B cell (primary cell): ENCODE measurements around the gene TLX2. TPM values are rescaled to one million over a fixed set of nuclear protein-coding genes. Genes with fewer than 3 reads are reported as not detected.

Source experiments
- ATAC-seq: fragments of 200-7000 bp; cut with Tn5 transposase; one replicate; pipeline ENCODE4 v1.10.0; 2021; ENCODE audit warnings: low read depth, mild to moderate bottlenecking, moderate number of reproducible peaks, moderate library complexity
- CTCF ChIA-PET: fragments of 350-600 bp; sonication (Branson Sonifier 250); formaldehyde crosslinking; loops from one replicate; lab custom pipeline; 2021; ENCODE audit warnings: antibody characterized with exemption, inconsistent platforms; lab: Charles Lee
- POLR2A ChIA-PET: fragments of 350-600 bp; sonication (Branson Sonifier 250); formaldehyde crosslinking; loops from one replicate; lab custom pipeline; 2021; ENCODE audit warnings: antibody characterized with exemption; lab: Charles Lee
- DNase-seq: peaks from one replicate; pipeline ENCODE4 v3.0.0; 2013
- H2AFZ ChIP-seq: 2 replicates; pipeline ENCODE4 v1.6.1; 2012; ENCODE audit warnings: mild to moderate bottlenecking, low read depth, low read length; ENCODE audit not compliant: insufficient read depth, poor library complexity, severe bottlenecking
- H3K27ac ChIP-seq, 2 donors: 1 replicate in 1 of 2; 2 replicates in 1 of 2; pipeline ENCODE4 v1.5.1; 2012 to 2013; ENCODE audit warnings: low read length in 2 of 2, mild to moderate bottlenecking in 2 of 2, moderate library complexity in 1 of 2
- H3K27me3 ChIP-seq, 4 experiments: fragments of 200-600 bp in 1 of 4; sonication (generic) in 1 of 4; replicated peaks in 1 of 4; 1 replicate in 2 of 4; 2 replicates in 2 of 4; pipeline versions ENCODE4 v1.6.1 to v1.7.0; 2013 to 2016; ENCODE audit warnings: low read length in 3 of 4, mild to moderate bottlenecking in 2 of 4, mixed read lengths in 1 of 4, moderate library complexity in 1 of 4; ENCODE audit not compliant: insufficient read depth in 4 of 4, control insufficient read depth in 3 of 4; ENCODE audit errors: control extremely low read depth in 1 of 4
- H3K36me3 ChIP-seq, 2 experiments: replicated peaks in 1 of 2; 1 replicate in 1 of 2; 2 replicates in 1 of 2; pipeline versions ENCODE4 v1.6.1 to v1.7.1; 2013; ENCODE audit warnings: low read length in 1 of 2; ENCODE audit not compliant: insufficient read depth in 2 of 2, control insufficient read depth in 1 of 2; ENCODE audit errors: control extremely low read depth in 1 of 2, extremely low read depth in 1 of 2
- H3K4me1 ChIP-seq, 2 donors: fragments of 200-600 bp in 1 of 2; sonication (generic) in 1 of 2; 1 replicate in 1 of 2; 2 replicates in 1 of 2; pipeline versions ENCODE4 v1.5.1 to v1.6.1; 2013 to 2017; ENCODE audit warnings: low read length in 2 of 2; ENCODE audit not compliant: control insufficient read depth in 2 of 2, insufficient read depth in 2 of 2
- H3K4me2 ChIP-seq: replicated peaks from 2 replicates; pipeline ENCODE3; 2012; ENCODE audit warnings: mild to moderate bottlenecking, low read depth, low read length; ENCODE audit not compliant: poor library complexity, severe bottlenecking
- H3K4me3 ChIP-seq, 5 experiments: fragments of 200-600 bp in 1 of 5; sonication (generic) in 1 of 5; 1 replicate in 3 of 5; 2 replicates in 2 of 5; pipeline versions ENCODE4 v1.5.1 to v1.7.0; 2011 to 2016; ENCODE audit warnings: low read length in 4 of 5, mild to moderate bottlenecking in 4 of 5, low read depth in 2 of 5, control low read depth in 1 of 5, moderate library complexity in 1 of 5; ENCODE audit not compliant: insufficient read depth in 1 of 5; ENCODE audit errors: control extremely low read depth in 1 of 5, extremely low read depth in 1 of 5
- H3K79me2 ChIP-seq: fragments of 200-600 bp; sonication (generic); one replicate; pipeline ENCODE4 v1.6.0; 2016; ENCODE audit warnings: low read length; ENCODE audit not compliant: control insufficient read depth, insufficient read depth
- H3K9ac ChIP-seq: fragments of 200-600 bp; sonication (generic); 2 replicates; pipeline ENCODE4 v1.6.1; 2017; ENCODE audit warnings: mild to moderate bottlenecking, low read length, moderate library complexity
- H3K9me3 ChIP-seq, 3 donors: one replicate each; pipeline versions ENCODE4 v1.6.1 to v1.7.1; 2013; ENCODE audit warnings: low read length in 2 of 3; ENCODE audit not compliant: control insufficient read depth in 2 of 3, insufficient read depth in 1 of 3; ENCODE audit errors: control extremely low read depth in 1 of 3
- H4K20me1 ChIP-seq: 2 replicates; pipeline ENCODE4 v1.6.0; 2012; ENCODE audit warnings: mild to moderate bottlenecking, low read length; ENCODE audit not compliant: insufficient read depth, control insufficient read depth, poor library complexity, severe bottlenecking
- H3K27ac Mint-ChIP-seq: one replicate; pipeline ENCODE4 v1.8.0; 2021; ENCODE audit warnings: mixed read lengths
- H3K27me3 Mint-ChIP-seq: one replicate; pipeline ENCODE4 v1.8.0; 2021; ENCODE audit warnings: mixed read lengths
- H3K4me1 Mint-ChIP-seq: one replicate; pipeline ENCODE4 v1.8.0; 2021; ENCODE audit warnings: mixed read lengths
- H3K4me3 Mint-ChIP-seq: one replicate; pipeline ENCODE4 v1.8.0; 2021; ENCODE audit warnings: mixed read lengths
- H3K9me3 Mint-ChIP-seq: one replicate; pipeline ENCODE4 v1.8.0; 2022; ENCODE audit warnings: mixed read lengths; ENCODE audit not compliant: insufficient read depth
- EZH2 ChIP-seq: IDR thresholded peaks from 2 replicates; pipeline ENCODE4 v1.6.1; 2012; ENCODE audit warnings: borderline replicate concordance, low read depth, mild to moderate bottlenecking, moderate library complexity, low read length; ENCODE audit not compliant: insufficient read depth, poor library complexity, severe bottlenecking
- WGBS: methylation state at CpG from one replicate; pipeline ENCODE4 v1.1.5; 2013; ENCODE audit warnings: missing lambda C conversion rate; ENCODE audit not compliant: insufficient coverage; 5-methylcytosine and 5-hydroxymethylcytosine counted together
- intact Hi-C: fragments of 100-400 bp; cut with micrococcal nuclease; formaldehyde crosslinking; loops from one replicate; pipeline ENCODE4 v1.10.0; 2022
- polyA plus RNA-seq: library from polyadenylated mRNA; depleted of rRNA; stranded (reverse); fragments of >200 nt; gene quantifications from 2 replicates; pipeline ENCODE4 v1.2.3, GENCODE V29; 2012
- total RNA-seq, 2 donors: library from RNA; stranded (reverse); fragments of 120-200 nt in 1 of 2; gene quantifications; 1 replicate in 1 of 2; 2 replicates in 1 of 2; pipeline versions ENCODE4 v1.2.3 to v1.2.4, GENCODE V29; 2013 to 2022
- TF ChIP-seq, protein P1 (sequence below): fragments of 200-600 bp; IDR thresholded peaks from one replicate; pipeline ENCODE4 v1.8.0; 2022; ENCODE audit warnings: antibody characterized with exemption, mild to moderate bottlenecking

The TLX2 gene
- total and polyA plus RNA-seq, 2 donors (not counting 1 experiment from before 2014, with no cell fraction given) = 0.06 TPM; not detected in 1

GRCh38 chr2:74562126-74562775 is 48.0 kb downstream of the TLX2 start:
- DNase-seq = no peak
- H3K27me3 Mint-ChIP-seq = no peaks in the 10 kb centered on the region
- Histone ChIP-seq H3K4me1 (no peaks in the 10 kb centered on the region), H3K27ac (no peak overlapping the region), H3K9ac (no peak overlapping the region), H3K79me2 (no peaks in the 10 kb centered on the region), H4K20me1 (no peaks in the 10 kb centered on the region), H3K27me3 (no peaks in the 10 kb centered on the region), H3K4me3 (no peak overlapping the region), H3K36me3 (peaks cover 0 to 2% of the 10 kb centered on the region in 2 experiments), H3K9me3 (no peaks in the 10 kb centered on the region), H3K4me2 (no peak overlapping the region), H2AFZ (no peak overlapping the region)
- H3K27ac Mint-ChIP-seq = no peak overlapping the region
- H3K9me3 Mint-ChIP-seq = no peaks in the 10 kb centered on the region
- TF ChIP-seq, protein P1, sequence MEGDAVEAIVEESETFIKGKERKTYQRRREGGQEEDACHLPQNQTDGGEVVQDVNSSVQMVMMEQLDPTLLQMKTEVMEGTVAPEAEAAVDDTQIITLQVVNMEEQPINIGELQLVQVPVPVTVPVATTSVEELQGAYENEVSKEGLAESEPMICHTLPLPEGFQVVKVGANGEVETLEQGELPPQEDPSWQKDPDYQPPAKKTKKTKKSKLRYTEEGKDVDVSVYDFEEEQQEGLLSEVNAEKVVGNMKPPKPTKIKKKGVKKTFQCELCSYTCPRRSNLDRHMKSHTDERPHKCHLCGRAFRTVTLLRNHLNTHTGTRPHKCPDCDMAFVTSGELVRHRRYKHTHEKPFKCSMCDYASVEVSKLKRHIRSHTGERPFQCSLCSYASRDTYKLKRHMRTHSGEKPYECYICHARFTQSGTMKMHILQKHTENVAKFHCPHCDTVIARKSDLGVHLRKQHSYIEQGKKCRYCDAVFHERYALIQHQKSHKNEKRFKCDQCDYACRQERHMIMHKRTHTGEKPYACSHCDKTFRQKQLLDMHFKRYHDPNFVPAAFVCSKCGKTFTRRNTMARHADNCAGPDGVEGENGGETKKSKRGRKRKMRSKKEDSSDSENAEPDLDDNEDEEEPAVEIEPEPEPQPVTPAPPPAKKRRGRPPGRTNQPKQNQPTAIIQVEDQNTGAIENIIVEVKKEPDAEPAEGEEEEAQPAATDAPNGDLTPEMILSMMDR = no peak
- TF ChIP-seq EZH2 = no peak
- ChIA-PET POLR2A (no interaction called here), CTCF (interaction anchor here (1.0 kb wide), 1 partner anchor 27 kb away, joined by 3 read pairs; no protein-coding TSS in a partner anchor)
- no peak overlapping the region for H3K4me3 Mint-ChIP-seq
- H3K4me1 Mint-ChIP-seq = no peaks in the 10 kb centered on the region
- intact Hi-C loops = no loop called here
- ATAC-seq = no peak
- 98% methylated on average over 5 of the region's 7 CpGs for WGBS

GRCh38 chr2:74564222-74564621 is 50.0 kb downstream of the TLX2 start:
- no peaks in the 10 kb centered on the region for H3K27me3 Mint-ChIP-seq
- Histone ChIP-seq H3K9ac (no peak overlapping the region), H2AFZ (no peak overlapping the region), H3K4me1 (peaks cover 0 to 3% of the 10 kb centered on the region in 2 donors), H3K27me3 (no peaks in the 10 kb centered on the region), H3K27ac (no peak overlapping the region), H3K4me2 (no peak overlapping the region), H3K79me2 (no peaks in the 10 kb centered on the region), H3K36me3 (no peaks in the 10 kb centered on the region), H4K20me1 (no peaks in the 10 kb centered on the region), H3K9me3 (no peaks in the 10 kb centered on the region), H3K4me3 (no peak overlapping the region)
- intact Hi-C loops = no loop called here
- WGBS = 94% methylated on average over 3 of the region's 5 CpGs
- H3K9me3 Mint-ChIP-seq = no peaks in the 10 kb centered on the region
- H3K27ac Mint-ChIP-seq = no peak overlapping the region
- ChIA-PET POLR2A (interaction anchor here (1.2 kb wide), 1 partner anchor 9 kb away, joined by 3 read pairs; no protein-coding TSS in a partner anchor), CTCF (interaction anchor here (0.8 to 1.2 kb wide), 2 partner anchors 25 to 81 kb away, joined by 3 to 4 read pairs; partner anchors contain the start of genes CCDC142 and TTC31)
- no peak for DNase-seq
- ATAC-seq = no peak
- H3K4me3 Mint-ChIP-seq = no peak overlapping the region
- no peaks in the 10 kb centered on the region for H3K4me1 Mint-ChIP-seq
- TF ChIP-seq EZH2 = no peak
- TF ChIP-seq, protein P1 = no peak
